ENCODE results near the gene SLC25A1. TPM values are rescaled to one million over a fixed set of nuclear protein-coding genes. Genes with fewer than 3 reads are reported as not detected.

Gene SLC25A1
- total RNA-seq, 1 donor from 2014 or later = 97.9 TPM

DNA sequence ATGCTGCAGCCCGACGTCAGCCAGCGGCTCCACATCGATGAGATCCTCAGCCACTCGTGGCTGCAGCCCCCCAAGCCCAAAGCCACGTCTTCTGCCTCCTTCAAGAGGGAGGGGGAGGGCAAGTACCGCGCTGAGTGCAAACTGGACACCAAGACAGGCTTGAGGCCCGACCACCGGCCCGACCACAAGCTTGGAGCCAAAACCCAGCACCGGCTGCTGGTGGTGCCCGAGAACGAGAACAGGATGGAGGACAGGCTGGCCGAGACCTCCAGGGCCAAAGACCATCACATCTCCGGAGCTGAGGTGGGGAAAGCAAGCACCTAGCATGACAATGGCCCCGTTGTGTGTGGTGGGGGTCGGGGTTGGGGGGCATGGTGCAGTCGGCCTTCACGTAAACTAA, 46.4 kb downstream of the SLC25A1 start:
- no peak overlapping the region for H3K27ac Mint-ChIP-seq (ENCODE audit: unreplicated experiment)
- peaks cover 10% of the 10 kb centered on the region for H3K27me3 Mint-ChIP-seq (ENCODE audit: low read depth, unreplicated experiment)
- Histone ChIP-seq H3K9ac (ENCODE audit: low read length) (no peak overlapping the region), H3K27ac (ENCODE audit: low read depth, low read length) (no peak overlapping the region), H3K4me1 (ENCODE audit: insufficient read depth, low read length) (no peaks in the 10 kb centered on the region), H3K27me3 (ENCODE audit: insufficient read depth, low read length) (no peaks in the 10 kb centered on the region), H3K36me3 (ENCODE audit: insufficient read depth, low read length) (peaks cover 12% of the 10 kb centered on the region), H3K4me3 (ENCODE audit: insufficient read depth, low read depth, low read length) (no peak overlapping the region), H2AFZ (ENCODE audit: low read depth, low read length) (no peak overlapping the region), H4K20me1 (ENCODE audit: insufficient read depth, low read length) (peaks cover 13% of the 10 kb centered on the region), H3K4me2 (ENCODE audit: low read length) (no peak overlapping the region), H3K79me2 (ENCODE audit: insufficient read depth, low read length) (no peaks in the 10 kb centered on the region), H3K9me3 (ENCODE audit: insufficient read depth, low read depth, low read length) (no peaks in the 10 kb centered on the region)
- no peak overlapping the region for H3K4me3 Mint-ChIP-seq (ENCODE audit: unreplicated experiment)
- DNase-seq (ENCODE audit: low read depth) = no peak
- FAIRE-seq = no peak
- H3K9me3 Mint-ChIP-seq (ENCODE audit: unreplicated experiment) = no peaks in the 10 kb centered on the region
- no peaks in the 10 kb centered on the region for H3K4me1 Mint-ChIP-seq (ENCODE audit: low read depth, unreplicated experiment)
- TF ChIP-seq, protein P1, sequence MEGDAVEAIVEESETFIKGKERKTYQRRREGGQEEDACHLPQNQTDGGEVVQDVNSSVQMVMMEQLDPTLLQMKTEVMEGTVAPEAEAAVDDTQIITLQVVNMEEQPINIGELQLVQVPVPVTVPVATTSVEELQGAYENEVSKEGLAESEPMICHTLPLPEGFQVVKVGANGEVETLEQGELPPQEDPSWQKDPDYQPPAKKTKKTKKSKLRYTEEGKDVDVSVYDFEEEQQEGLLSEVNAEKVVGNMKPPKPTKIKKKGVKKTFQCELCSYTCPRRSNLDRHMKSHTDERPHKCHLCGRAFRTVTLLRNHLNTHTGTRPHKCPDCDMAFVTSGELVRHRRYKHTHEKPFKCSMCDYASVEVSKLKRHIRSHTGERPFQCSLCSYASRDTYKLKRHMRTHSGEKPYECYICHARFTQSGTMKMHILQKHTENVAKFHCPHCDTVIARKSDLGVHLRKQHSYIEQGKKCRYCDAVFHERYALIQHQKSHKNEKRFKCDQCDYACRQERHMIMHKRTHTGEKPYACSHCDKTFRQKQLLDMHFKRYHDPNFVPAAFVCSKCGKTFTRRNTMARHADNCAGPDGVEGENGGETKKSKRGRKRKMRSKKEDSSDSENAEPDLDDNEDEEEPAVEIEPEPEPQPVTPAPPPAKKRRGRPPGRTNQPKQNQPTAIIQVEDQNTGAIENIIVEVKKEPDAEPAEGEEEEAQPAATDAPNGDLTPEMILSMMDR (IDR thresholded peaks at IDR 0.05; ENCODE audit: insufficient read depth, low read depth, low read length) = no peak
- TF ChIP-seq EZH2 (IDR thresholded peaks at IDR 0.05; ENCODE audit: insufficient read depth, low read length) = no peak
- peaks cover 26% of the 10 kb centered on the region for H3K36me3 Mint-ChIP-seq (ENCODE audit: low read depth, unreplicated experiment)

DNA sequence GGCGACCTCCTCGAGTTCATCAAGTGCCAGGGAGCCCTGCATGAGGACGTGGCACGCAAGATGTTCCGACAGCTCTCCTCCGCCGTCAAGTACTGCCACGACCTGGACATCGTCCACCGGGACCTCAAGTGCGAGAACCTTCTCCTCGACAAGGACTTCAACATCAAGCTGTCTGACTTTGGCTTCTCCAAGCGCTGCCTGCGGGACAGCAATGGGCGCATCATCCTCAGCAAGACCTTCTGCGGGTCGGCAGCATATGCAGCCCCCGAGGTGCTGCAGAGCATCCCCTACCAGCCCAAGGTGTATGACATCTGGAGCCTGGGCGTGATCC, 46.9 kb downstream of the SLC25A1 start:
- no peaks in the 10 kb centered on the region for H3K79me2 ChIP-seq (ENCODE audit: insufficient read depth, low read length)
- Mint-ChIP-seq H3K36me3 (ENCODE audit: low read depth, unreplicated experiment) (peaks cover 24% of the 10 kb centered on the region), H3K4me3 (ENCODE audit: unreplicated experiment) (no peak overlapping the region), H3K27me3 (ENCODE audit: low read depth, unreplicated experiment) (peaks cover 12% of the 10 kb centered on the region), H3K4me1 (ENCODE audit: low read depth, unreplicated experiment) (no peaks in the 10 kb centered on the region), H3K9me3 (ENCODE audit: unreplicated experiment) (no peaks in the 10 kb centered on the region), H3K27ac (ENCODE audit: unreplicated experiment) (no peak overlapping the region)
- no peaks in the 10 kb centered on the region for H3K4me1 ChIP-seq (ENCODE audit: insufficient read depth, low read length)
- no peaks in the 10 kb centered on the region for H3K27me3 ChIP-seq (ENCODE audit: insufficient read depth, low read length)
- H3K36me3 ChIP-seq (ENCODE audit: insufficient read depth, low read length) = peaks cover 10% of the 10 kb centered on the region
- DNase-seq (ENCODE audit: low read depth) = no peak
- H3K4me3 ChIP-seq (ENCODE audit: insufficient read depth, low read depth, low read length) = no peak overlapping the region
- H4K20me1 ChIP-seq (ENCODE audit: insufficient read depth, low read length) = peaks cover 7% of the 10 kb centered on the region
- no peak for FAIRE-seq
- no peak overlapping the region for H3K4me2 ChIP-seq (ENCODE audit: low read length)
- H3K9me3 ChIP-seq (ENCODE audit: insufficient read depth, low read depth, low read length) = no peaks in the 10 kb centered on the region
- no peak overlapping the region for H3K9ac ChIP-seq (ENCODE audit: low read length)
- H3K27ac ChIP-seq (ENCODE audit: low read depth, low read length) = no peak overlapping the region
- TF ChIP-seq, protein P1 (IDR thresholded peaks at IDR 0.05; ENCODE audit: insufficient read depth, low read depth, low read length) = no peak
- TF ChIP-seq EZH2 (IDR thresholded peaks at IDR 0.05; ENCODE audit: insufficient read depth, low read length) = no peak
- no peak overlapping the region for H2AFZ ChIP-seq (ENCODE audit: low read depth, low read length)

DNA sequence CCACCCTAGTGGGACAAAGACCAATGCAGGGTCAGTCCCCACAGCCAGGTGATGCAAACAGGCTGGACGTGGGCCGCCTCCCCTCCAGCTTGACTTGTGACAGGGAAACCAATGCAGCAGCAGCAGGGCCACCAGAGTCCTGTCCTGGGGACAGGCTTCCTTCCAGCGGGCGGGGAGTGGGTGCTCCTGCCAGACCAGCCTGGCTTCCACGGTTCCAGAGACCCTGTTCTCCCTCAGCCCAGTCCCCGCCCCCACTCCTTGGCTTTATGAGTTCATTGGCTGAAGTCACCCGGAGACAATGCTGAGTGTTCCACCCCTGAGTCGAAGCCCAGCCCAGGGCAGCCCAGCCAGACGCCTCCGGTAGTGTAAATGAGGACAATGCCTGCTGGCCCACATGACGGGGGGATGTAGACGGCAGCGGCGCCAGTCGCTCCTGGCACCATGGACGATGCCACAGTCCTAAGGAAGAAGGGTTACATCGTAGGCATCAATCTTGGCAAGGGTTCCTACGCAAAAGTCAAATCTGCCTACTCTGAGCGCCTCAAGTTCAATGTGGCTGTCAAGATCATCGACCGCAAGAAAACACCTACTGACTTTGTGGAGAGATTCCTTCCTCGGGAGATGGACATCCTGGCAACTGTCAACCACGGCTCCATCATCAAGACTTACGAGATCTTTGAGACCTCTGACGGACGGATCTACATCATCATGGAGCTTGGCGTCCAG, 47.4 kb downstream of the SLC25A1 start, which contains the start of gene TSSK2:
TSS of gene TSSK2 (plus strand) at position 350 of the 726 bp plus-strand sequence. CDS start at position 442, 92 bp downstream.
- Mint-ChIP-seq H3K36me3 (ENCODE audit: low read depth, unreplicated experiment) (peaks cover 21% of the 10 kb centered on the region), H3K4me1 (ENCODE audit: low read depth, unreplicated experiment) (no peaks in the 10 kb centered on the region), H3K9me3 (ENCODE audit: unreplicated experiment) (no peaks in the 10 kb centered on the region), H3K27me3 (ENCODE audit: low read depth, unreplicated experiment) (peaks cover 17% of the 10 kb centered on the region), H3K4me3 (ENCODE audit: unreplicated experiment) (no peak within 1 kb of the TSS), H3K27ac (ENCODE audit: unreplicated experiment) (no peak within 1 kb of the TSS)
- Histone ChIP-seq H3K4me3 (ENCODE audit: insufficient read depth, low read depth, low read length) (no peak within 1 kb of the TSS), H3K9me3 (ENCODE audit: insufficient read depth, low read depth, low read length) (no peaks in the 10 kb centered on the region), H3K9ac (ENCODE audit: low read length) (no peak within 1 kb of the TSS), H3K4me2 (ENCODE audit: low read length) (no peak within 1 kb of the TSS), H3K4me1 (ENCODE audit: insufficient read depth, low read length) (no peaks in the 10 kb centered on the region), H3K36me3 (ENCODE audit: insufficient read depth, low read length) (peaks cover 10% of the 10 kb centered on the region), H4K20me1 (ENCODE audit: insufficient read depth, low read length) (peaks cover 3% of the 10 kb centered on the region), H3K27me3 (ENCODE audit: insufficient read depth, low read length) (no peaks in the 10 kb centered on the region), H3K79me2 (ENCODE audit: insufficient read depth, low read length) (no peaks in the 10 kb centered on the region), H3K27ac (ENCODE audit: low read depth, low read length) (no peak within 1 kb of the TSS), H2AFZ (ENCODE audit: low read depth, low read length) (no peak within 1 kb of the TSS)
- TF ChIP-seq, protein P1 (IDR thresholded peaks at IDR 0.05; ENCODE audit: insufficient read depth, low read depth, low read length) = no peak
- TF ChIP-seq EZH2 (IDR thresholded peaks at IDR 0.05; ENCODE audit: insufficient read depth, low read length) = no peak
- DNase-seq (ENCODE audit: low read depth) (no peak), FAIRE-seq (no peak)
